ENCODE data around the gene PPARG.

PPARG gene

GRCh38 chr3:12343047-12343501, 54.2 kb downstream of the PPARG start:
- DNase-seq (ENCODE audit: low read depth in 2 of 2) = no peak

- DNase-seq (ENCODE audit: low read depth in 2 of 2) = no peak
Observed at GRCh38 chr3:12345141-12345561, 56.3 kb downstream of the PPARG start.

GRCh38 chr3:12345584-12346494, 57.0 kb downstream of the PPARG start:
- no peak for DNase-seq (ENCODE audit: low read depth in 2 of 2)

- DNase-seq (ENCODE audit: low read depth in 2 of 2) = no peak
Observed at GRCh38 chr3:12347301-12347700, 58.4 kb downstream of the PPARG start.

GRCh38 chr3:12349895-12350811, 61.3 kb downstream of the PPARG start:
- no peak for DNase-seq (ENCODE audit: low read depth in 2 of 2)

- DNase-seq (ENCODE audit: low read depth in 2 of 2) = no peak
Observed at GRCh38 chr3:12351145-12351544, 62.3 kb downstream of the PPARG start.

GRCh38 chr3:12352253-12352652, 63.4 kb downstream of the PPARG start:
- DNase-seq (ENCODE audit: low read depth in 2 of 2) = no peak

GRCh38 chr3:12352755-12353154, 63.9 kb downstream of the PPARG start:
- DNase-seq (ENCODE audit: low read depth in 2 of 2) = no peak

GRCh38 chr3:12353796-12354525, 65.1 kb downstream of the PPARG start:
- no peak for DNase-seq (ENCODE audit: low read depth in 2 of 2)

GRCh38 chr3:12356175-12356574, 67.3 kb downstream of the PPARG start:
- DNase-seq (ENCODE audit: low read depth in 2 of 2) = no peak

GRCh38 chr3:12356996-12357395, 68.1 kb downstream of the PPARG start:
- DNase-seq (ENCODE audit: low read depth in 2 of 2) = no peak

- DNase-seq (ENCODE audit: low read depth in 2 of 2) = no peak
Observed at GRCh38 chr3:12357456-12357855, 68.6 kb downstream of the PPARG start.

- no peak for DNase-seq (ENCODE audit: low read depth in 2 of 2)
Observed at GRCh38 chr3:12363397-12364195, 74.7 kb downstream of the PPARG start.

- no peak for DNase-seq (ENCODE audit: low read depth in 2 of 2)
Observed at GRCh38 chr3:12367346-12367745, 78.5 kb downstream of the PPARG start.

- DNase-seq (ENCODE audit: low read depth in 2 of 2) = no peak
Observed at GRCh38 chr3:12369029-12369428, 80.2 kb downstream of the PPARG start.

GRCh38 chr3:12369598-12369997, 80.7 kb downstream of the PPARG start:
- DNase-seq (ENCODE audit: low read depth in 2 of 2) = no peak

- DNase-seq (ENCODE audit: low read depth in 2 of 2) = no peak
Observed at GRCh38 chr3:12370758-12371157, 81.9 kb downstream of the PPARG start.

GRCh38 chr3:12371525-12372140, 82.8 kb downstream of the PPARG start:
- DNase-seq (ENCODE audit: low read depth in 2 of 2) = no peak

- no peak for DNase-seq (ENCODE audit: low read depth in 2 of 2)
Observed at GRCh38 chr3:12372741-12373280, 83.9 kb downstream of the PPARG start.

- no peak for DNase-seq (ENCODE audit: low read depth in 2 of 2)
Observed at GRCh38 chr3:12375572-12375971, 86.7 kb downstream of the PPARG start.

Data from stimulated activated CD4-positive, alpha-beta T cell treated with anti-CD3 and anti-CD28 coated beads, Interleukin-1b, Interleukin-23, amount 100 ng/mL, for 4 hours (primary cell).